ENCODE measurements around the gene BCDIN3D.

GRCh38 chr12:49823951-49824350 is 19.0 kb downstream of the BCDIN3D start:
- no peak for TF ChIP-seq POLR2AphosphoS5 (IDR thresholded peaks at IDR 0.05; ENCODE audit: insufficient read depth, low read depth, low read length)
- TF ChIP-seq CTCF (IDR thresholded peaks at IDR 0.05; ENCODE audit: extremely low read depth in 1 of 2, insufficient read depth in 1 of 2, low read depth in 1 of 2, low read length in 2 of 2) = no peak
- no peak for TF ChIP-seq EZH2 (IDR thresholded peaks at IDR 0.05; ENCODE audit: borderline replicate concordance, low read depth, low read length, severe bottlenecking)
- TF ChIP-seq MAX (IDR thresholded peaks at IDR 0.05; ENCODE audit: insufficient read depth, insufficient read length) = no peak
